Stimulated activated CD4-positive, alpha-beta T cell treated with anti-CD3 and anti-CD28 coated beads, Interleukin-4, amount 100 ng/mL, for 1 hour (primary cell): ENCODE data around the gene RBP4.
"Not testable (repeated sequence)": the region's sequence is repeated elsewhere in the genome, so short reads cannot be mapped to it uniquely, and the experiment has no call there.

Source experiments
- DNase-seq: peaks from one replicate; pipeline ENCODE4 v3.0.0-alpha.2; 2020

The RBP4 gene

GRCh38 chr10:93565446-93565845, 35.6 kb downstream of the RBP4 start:
- no peak for DNase-seq

- DNase-seq = no peak
Measured at GRCh38 chr10:93560541-93560940, 40.5 kb downstream of the RBP4 start.

- no peak for DNase-seq
Measured at GRCh38 chr10:93559490-93559889, 41.5 kb downstream of the RBP4 start.

- peak; percentile 39 for DNase-seq
Measured at GRCh38 chr10:93554760-93555432, 46.1 kb downstream of the RBP4 start.

GRCh38 chr10:93554316-93554663, 46.7 kb downstream of the RBP4 start:
- no peak for DNase-seq

- no peak for DNase-seq
Measured at GRCh38 chr10:93553482-93554315, 47.3 kb downstream of the RBP4 start.

- DNase-seq = no peak
Measured at GRCh38 chr10:93552780-93553179, 48.3 kb downstream of the RBP4 start.

- DNase-seq = no peak
Measured at GRCh38 chr10:93550606-93551005, 50.4 kb downstream of the RBP4 start.

GRCh38 chr10:93548376-93549071, 52.5 kb downstream of the RBP4 start:
- no peak for DNase-seq

- no peak for DNase-seq
Measured at GRCh38 chr10:93547522-93547921, 53.5 kb downstream of the RBP4 start.

GRCh38 chr10:93546995-93547394, 54.0 kb downstream of the RBP4 start:
- not testable (repeated sequence) for DNase-seq

GRCh38 chr10:93542358-93542791, 58.7 kb downstream of the RBP4 start:
- no peak for DNase-seq
